Peyer's patch (tissue), 4 donors: ENCODE measurements around the gene ZSCAN23.

ENCODE experiments used
- POLR2A ChIP-seq, 2 donors: fragments of 450-650 bp; IDR thresholded peaks; one replicate each; pipeline ENCODE4 v1.5.1; 2017; ENCODE audit warnings: antibody characterized with exemption in 2 of 2, mild to moderate bottlenecking in 2 of 2, moderate library complexity in 2 of 2
- TF ChIP-seq, protein P1 (sequence below), 6 experiments: fragments of 450-650 bp in 4 of 6; fragments of 200-600 bp in 2 of 6; sonication (generic) in 1 of 6; IDR thresholded peaks; one replicate each; pipeline ENCODE4 v1.5.1; 2017 to 2019; ENCODE audit warnings: antibody characterized with exemption in 6 of 6, mild to moderate bottlenecking in 3 of 6, moderate library complexity in 1 of 6

DNA sequence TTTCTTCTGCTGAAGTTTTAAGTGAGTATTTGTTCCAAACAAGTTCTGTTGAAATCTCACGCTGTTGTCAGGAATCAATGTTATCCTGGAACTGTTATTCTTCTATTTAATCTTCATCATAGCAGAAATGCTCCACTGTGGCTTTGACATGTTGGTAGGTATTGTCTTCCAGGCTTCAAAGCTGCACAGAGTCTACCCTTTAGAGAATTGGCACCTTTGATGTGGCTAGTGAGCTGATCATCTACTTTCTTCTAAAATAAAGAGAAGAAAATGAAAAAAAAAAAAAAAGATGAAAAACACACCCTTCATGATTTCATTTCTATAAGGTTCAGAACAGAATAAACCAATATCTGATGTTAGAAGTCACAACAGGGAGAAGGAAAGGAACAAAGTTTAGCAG is 5.8 kb upstream of the ZSCAN23 start:
- TF ChIP-seq, protein P1, sequence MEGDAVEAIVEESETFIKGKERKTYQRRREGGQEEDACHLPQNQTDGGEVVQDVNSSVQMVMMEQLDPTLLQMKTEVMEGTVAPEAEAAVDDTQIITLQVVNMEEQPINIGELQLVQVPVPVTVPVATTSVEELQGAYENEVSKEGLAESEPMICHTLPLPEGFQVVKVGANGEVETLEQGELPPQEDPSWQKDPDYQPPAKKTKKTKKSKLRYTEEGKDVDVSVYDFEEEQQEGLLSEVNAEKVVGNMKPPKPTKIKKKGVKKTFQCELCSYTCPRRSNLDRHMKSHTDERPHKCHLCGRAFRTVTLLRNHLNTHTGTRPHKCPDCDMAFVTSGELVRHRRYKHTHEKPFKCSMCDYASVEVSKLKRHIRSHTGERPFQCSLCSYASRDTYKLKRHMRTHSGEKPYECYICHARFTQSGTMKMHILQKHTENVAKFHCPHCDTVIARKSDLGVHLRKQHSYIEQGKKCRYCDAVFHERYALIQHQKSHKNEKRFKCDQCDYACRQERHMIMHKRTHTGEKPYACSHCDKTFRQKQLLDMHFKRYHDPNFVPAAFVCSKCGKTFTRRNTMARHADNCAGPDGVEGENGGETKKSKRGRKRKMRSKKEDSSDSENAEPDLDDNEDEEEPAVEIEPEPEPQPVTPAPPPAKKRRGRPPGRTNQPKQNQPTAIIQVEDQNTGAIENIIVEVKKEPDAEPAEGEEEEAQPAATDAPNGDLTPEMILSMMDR (IDR thresholded peaks at IDR 0.05) = no peak
- no peak for TF ChIP-seq POLR2A (IDR thresholded peaks at IDR 0.05)
